Glomerular endothelial cell (primary cell): Measurements from ENCODE around the gene TMEM132E. TPM values are rescaled to one million over a fixed set of nuclear protein-coding genes. Genes with fewer than 3 reads are reported as not detected.

Experiments
- DNase-seq: peaks from one replicate; pipeline ENCODE4 v3.0.0-alpha.2; 2011; ENCODE audit warnings: low read depth, low spot score; ENCODE audit errors: extremely low read depth
- total RNA-seq: library from RNA; depleted of rRNA; stranded (reverse); fragments of >200 nt; gene quantifications from 2 replicates; pipeline ENCODE4 v1.2.3, GENCODE V29; 2015

Gene TMEM132E
- total RNA-seq, 1 donor from 2014 or later = not detected

DNA sequence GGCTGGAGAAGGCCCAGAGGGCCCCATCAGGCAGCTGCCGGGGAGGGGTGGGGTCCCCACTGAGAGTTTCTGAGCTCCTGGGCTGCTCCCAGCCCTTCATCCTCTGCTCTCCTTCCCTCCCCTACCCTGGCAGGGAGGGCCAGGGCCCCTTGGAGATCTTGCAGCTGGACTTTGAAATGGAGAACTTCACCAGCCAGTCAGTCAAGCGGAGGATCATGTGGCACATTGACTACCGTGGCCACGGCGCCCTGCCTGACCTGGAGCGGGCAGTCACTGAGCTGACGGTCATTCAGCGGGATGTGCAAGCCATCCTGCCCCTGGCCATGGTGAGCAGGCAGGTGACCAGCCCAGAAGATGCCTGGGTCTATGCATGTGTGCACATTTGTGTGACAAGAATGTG is 49.5 kb downstream of the TMEM132E start:
- DNase-seq = no peak

DNA sequence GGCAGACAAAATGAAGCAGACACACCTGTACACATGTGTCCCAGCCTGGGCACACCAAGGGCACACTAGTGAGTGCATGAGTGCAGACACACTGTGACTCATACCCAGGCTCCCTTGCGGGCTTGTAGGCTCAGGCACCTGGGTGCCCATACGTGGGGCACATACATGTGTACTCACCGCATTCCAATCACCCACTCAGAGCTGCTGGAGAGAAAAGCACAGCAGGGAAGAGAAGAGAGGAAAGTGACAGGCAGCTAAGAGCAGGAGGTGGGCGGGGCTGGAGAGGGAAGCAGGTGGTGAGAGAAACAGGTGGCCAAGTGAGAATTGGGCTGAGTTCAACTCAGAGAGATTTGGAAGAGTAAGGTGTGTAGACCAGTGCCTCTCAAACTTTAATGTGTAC is 54.0 kb downstream of the TMEM132E start:
- DNase-seq = no peak

DNA sequence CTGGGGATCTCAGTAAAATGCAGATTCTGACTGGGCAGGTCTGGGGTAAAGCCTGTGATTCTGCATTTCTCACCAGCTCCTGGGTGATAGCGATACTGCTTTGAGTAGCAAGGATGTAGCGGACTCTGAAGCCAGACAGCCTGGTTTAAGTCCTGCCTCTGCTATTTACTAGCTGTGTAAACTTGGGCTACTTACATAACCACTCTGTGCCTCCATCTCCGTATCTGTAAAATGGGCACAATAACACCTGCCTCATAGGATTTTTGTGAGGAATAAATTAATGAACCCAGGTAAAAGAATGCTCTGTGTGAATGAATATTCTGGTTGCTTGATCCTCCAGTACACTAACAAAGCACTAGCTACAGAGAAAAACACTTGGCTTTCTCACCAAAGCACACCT is 54.4 kb downstream of the TMEM132E start:
- DNase-seq = no peak

DNA sequence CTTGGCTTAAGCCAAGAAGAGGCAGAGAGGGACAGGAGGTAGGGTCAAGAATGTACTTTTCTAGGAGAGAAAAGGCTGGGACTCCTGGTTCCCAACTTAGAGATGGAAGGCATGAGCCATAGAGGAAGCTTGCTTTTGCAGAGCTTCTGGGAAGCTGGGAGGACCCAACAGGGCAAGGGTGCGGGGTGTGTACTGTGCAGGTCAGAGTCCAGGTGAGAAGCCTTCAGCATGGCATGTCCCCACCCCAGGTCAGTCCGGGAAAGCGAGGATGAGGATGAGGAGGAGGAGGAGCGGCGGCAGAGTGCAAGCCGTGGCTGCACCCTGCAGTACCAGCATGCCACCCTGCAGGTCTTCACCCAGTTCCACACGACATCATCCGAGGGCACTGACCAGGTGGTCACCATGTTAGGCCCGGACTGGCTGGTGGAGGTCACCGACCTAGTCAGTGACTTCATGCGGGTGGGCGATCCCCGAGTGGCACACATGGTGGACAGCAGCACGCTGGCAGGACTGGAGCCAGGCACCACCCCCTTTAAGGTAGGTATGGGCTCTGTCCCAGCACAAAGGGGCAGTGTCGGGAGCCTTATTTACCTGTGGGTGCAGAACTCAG is 55.3 kb downstream of the TMEM132E start:
- no peak for DNase-seq

DNA sequence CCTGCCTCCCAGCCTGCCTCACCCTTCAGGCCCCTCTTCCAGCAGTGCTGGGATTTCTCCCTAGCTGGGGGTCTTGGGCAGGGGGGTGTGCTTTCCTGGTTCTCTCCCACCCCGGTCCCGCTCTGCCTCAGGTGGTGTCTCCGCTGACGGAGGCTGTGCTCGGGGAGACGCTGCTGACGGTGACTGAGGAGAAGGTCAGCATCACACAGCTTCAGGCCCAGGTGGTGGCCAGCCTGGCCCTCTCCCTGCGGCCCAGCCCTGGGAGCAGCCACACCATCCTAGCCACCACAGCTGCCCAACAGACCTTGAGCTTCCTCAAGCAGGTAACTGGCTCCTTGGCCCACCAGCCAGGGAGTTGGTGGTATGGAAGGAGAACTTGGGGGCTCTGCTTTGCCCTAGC is 56.5 kb downstream of the TMEM132E start:
- DNase-seq = no peak

DNA sequence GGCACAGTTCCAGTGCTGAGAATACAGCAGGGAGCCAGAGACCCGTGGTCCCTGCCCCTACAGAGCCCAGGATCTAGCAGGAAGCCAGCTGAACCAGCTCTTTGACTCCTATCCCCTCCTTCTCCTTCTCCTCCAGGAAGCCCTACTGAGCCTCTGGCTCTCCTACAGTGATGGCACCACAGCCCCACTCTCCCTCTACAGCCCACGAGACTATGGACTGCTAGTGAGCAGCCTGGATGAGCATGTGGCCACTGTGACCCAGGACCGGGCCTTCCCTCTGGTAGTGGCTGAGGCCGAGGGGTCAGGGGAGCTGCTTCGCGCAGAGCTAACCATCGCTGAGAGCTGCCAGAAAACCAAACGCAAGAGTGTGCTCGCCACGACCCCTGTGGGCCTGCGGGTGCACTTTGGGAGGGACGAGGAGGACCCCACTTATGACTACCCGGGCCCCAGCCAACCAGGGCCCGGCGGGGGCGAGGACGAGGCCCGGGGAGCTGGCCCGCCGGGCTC is 57.7 kb downstream of the TMEM132E start:
- no peak for DNase-seq

DNA sequence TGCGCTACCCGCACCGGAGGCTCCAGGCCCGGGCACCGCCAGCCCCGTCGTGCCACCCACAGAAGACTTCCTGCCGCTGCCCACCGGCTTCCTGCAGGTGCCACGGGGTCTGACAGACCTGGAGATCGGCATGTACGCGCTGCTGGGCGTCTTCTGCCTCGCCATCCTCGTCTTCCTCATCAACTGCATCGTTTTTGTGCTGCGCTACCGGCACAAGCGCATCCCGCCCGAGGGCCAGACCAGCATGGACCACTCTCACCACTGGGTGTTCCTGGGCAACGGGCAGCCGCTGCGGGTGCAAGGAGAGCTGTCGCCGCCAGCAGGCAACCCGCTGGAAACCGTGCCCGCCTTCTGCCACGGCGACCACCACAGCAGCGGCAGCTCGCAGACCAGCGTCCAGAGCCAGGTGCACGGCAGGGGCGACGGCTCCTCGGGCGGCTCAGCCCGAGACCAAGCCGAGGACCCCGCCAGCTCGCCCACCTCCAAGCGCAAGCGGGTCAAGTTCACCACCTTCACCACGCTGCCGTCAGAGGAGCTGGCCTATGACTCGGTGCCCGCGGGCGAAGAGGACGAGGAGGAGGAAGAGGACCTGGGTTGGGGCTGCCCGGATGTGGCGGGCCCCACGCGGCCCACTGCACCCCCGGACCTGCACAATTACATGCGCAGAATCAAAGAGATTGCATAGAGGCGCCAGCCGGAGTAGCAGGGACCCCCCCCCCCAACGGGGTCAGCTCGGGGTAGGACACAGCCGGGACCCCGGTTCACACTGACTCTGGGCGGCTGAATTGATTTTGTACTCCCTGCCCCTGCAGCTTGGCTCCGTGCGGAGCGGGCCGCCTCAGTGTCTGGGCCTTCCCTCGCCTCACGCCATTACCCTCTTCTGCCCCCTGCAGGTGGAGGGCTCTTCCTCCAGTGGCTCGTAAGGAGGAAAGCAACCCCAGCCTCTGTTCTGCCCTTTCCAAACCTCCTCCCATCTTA is 58.5 kb downstream of the TMEM132E start:
- DNase-seq = peak; percentile 14

DNA sequence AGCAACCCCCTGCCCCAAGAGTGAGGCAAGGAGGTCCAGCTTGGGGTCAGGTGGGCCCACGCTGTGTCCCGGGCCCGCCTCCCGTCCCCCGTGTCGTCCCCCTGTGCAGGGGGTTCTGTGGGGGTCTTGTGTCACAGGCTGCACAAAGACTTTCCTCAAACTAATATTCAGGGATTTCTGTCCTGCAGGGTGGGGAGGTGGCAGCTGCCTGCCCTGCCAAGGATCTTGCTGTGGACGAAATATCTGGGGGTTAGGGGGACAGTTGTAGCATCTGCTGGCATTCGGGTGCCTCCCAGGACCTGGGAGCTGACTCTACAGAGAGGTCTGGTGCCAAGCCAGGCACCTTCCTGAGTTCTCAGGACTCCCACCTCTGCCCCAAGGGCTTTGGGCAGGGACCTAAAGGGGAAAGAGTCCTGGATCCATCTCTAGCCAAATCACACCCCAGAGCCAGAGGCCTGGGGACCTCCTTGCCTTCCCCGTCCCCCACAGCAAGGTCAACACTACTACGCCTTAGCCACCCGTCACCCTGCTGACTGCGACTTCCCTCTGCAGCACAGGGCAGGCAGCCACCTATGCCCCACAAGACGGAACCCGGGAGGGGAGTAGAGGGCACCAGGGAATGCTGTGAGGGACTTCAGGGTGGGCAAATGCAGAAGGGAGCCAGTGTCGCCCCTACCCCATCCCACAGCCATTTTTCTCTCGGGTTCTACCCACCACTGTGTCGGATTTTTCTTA is 59.3 kb downstream of the TMEM132E start:
- no peak for DNase-seq

DNA sequence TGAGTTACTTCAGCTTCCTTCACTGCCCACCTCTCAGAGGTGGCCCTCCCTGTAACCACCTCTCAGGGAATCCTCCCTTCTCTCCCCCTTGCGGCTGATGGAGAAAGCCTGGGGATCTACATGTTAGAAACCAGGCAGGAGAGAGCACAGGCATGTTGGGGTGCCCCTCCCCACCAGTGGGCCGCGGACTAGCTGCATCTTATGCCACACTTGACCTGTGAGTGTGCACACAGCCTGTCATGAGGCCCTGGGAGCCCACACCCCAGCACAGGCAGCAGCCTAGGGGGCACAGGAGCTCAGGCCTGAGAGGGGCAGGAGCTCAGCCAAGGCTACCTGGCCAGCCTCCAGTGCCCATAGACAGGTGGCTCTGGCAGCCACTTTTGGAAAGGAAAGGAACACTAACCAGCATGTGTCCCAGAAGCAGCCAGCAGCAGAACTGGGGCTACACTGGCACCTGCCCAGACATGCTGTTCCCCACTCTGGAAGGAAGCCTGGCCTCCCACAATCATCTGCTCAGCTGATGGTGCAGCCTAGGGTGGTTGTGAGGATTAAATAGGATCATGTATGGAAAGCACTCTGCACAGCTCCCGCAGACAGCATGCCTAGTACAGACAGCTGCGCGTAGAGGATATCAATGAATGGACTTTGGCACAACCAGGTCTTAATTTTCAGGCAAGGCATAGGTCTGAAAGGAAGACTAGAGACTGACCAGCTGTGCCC is 60.5 kb downstream of the TMEM132E start:
- DNase-seq = no peak

DNA sequence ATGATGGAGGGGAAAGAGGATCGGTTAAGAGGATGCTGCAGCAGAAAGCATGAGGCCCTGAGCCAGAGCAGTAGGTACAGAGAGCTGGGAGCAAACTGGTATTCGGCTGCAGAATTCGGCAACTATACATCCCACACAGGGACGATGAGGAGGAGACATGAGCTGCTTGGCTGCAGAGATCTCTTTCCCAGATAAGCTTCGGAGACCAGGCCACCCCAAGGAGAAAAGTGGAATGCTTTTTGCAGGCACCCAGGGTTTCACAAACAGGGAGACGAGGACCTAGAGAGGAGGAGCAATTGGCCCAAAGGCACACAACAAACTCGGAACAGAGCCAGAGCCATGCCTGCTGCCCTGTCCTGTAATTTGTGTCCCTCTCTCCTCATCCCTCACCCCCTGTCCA is 62.0 kb downstream of the TMEM132E start:
- DNase-seq = no peak

DNA sequence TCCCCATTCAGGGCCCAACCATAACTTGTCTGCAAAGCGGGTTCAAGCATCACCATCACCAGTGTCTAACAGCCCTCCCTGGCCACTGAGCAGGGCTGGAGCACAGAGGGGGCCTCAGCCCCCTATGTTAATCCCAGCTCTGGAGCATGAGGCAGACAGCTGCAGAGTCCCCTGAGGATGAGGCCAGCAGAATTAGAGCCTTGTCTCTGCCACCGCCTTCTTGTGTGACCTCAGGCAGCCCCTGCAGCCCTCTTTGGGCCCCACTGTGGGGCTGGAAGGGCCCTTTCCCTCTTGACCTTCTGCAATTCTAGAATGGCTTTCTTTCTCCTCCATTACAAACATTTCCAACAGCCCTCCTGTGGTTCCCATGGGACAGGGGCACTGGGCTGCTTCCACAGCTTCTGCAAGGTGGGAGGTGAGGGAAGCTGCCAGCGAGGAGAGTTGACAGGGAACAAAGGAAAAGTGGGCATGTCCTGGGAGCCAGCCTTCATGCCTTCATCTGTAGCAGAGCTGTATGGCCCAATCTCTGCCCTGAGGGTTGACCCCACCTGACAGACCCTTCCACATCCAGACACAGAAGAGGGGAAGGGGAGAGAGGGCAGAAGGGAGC is 65.7 kb downstream of the TMEM132E start:
- no peak for DNase-seq

DNA sequence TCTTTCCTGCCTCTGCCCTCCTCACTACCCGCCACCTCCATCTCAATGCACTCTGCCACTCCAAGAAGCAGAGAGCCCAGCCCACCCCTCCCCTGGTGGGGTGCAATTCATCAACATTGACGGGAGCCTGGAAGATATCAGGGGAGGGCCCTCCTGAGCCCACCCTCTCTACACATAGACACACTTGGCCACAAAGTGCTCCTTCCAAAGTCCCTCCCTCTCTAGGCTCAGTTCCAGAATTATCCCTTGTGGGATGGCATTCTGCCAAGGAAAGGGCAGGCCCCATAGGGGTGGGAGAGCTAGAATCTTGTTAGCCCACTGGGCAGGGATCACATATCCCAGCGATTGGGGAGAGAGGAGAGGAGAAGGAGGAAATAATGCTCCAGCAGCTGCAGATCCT is 66.2 kb downstream of the TMEM132E start:
- DNase-seq = no peak

DNA sequence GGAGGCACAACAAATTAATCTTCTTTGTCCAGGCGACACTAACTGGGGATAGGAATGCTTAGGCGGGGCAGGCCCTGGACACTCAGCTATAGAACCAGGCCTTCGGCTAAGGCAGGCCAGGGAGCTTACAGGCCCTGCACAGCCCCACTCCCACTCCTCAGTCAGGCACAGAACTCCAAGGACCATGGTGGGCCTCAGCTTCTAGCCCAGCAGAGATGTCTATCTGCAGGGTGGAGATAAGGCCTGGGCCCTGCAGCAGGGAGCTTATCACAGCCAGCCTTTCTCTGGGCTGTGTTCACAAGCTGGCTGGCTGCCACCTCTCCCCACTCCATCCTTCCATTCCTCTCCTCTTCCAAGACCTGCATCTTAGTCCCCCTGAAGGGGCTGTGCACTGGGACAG is 68.1 kb downstream of the TMEM132E start:
- DNase-seq = no peak

DNA sequence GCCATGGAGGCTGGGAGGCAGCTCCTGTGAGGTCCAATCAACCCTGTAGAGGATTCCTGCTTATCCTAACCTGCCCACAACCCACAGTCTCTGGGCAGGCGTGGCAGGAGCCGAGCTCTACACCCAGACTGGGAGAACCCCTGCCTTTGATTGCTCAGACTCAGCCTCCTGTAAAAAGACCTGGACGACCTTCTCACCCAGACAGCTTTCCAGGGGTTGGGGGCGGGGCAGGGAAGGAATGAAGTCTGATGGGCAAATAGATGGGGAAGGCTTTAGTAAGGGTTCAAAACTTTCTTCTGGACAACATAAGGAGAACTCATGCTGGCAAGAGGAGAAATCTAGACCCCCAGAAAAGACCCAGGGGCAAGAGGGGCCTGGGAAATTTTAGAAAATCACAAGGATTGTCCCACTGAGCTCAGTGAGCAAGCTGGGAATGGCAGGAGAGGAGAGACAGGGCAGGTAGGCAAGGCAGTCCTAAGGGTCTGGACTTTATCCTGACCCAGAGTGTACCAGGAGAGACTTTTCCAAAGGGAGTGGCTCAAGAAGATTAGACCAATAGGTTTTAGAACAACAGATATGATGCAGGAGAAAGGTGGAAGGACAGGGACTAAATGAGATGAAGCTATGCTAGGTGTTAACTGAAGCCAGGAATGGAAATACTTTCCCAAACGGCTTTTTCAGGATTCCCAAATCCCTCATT is 70.8 kb downstream of the TMEM132E start:
- DNase-seq = no peak

DNA sequence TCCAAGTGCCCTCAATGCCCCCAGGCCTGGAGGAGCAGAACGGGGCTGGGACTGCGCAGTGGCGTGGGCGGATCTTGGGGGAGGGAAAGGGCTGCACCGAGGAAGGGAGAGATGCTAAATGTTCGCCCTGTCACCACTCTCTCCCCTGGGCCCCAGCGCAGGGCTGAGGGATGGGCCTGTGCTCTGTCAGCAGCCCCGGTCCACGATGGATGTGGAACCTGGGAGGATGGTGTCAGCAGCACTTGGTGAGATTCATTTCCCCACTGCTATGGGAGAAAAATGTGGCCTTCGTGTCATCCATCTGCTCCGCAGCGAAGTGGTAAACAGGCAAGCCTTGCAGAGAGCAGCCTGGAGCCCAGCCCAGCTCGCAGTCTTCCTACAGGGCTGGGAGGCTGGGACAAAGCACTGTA is 72.0 kb downstream of the TMEM132E start:
- DNase-seq = no peak

DNA sequence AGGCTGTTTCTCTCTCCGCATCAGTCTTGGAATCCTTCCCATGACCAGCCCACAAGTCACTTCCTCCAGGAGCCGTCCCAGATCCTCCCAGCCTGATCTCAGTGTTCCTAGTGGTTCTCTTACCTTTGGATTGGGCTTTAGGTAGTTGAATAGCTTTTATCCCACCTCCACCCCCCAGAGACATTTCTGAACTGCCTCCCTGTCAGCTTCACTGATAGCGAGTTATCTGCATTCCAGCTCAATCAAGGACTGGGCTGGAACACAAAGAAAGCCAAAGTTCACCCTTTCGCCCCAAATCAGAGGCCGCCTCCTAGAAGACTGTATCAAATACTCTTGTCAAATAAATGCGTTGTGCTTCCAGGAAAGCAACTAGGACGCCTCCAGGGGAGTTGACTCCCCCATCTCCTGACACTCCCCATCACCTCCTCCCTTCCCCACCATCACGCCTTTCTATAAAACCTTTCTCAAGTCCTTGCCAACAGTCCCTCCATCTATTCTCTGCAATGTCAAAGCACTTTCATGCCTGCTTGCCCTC is 72.7 kb downstream of the TMEM132E start:
- no peak for DNase-seq

DNA sequence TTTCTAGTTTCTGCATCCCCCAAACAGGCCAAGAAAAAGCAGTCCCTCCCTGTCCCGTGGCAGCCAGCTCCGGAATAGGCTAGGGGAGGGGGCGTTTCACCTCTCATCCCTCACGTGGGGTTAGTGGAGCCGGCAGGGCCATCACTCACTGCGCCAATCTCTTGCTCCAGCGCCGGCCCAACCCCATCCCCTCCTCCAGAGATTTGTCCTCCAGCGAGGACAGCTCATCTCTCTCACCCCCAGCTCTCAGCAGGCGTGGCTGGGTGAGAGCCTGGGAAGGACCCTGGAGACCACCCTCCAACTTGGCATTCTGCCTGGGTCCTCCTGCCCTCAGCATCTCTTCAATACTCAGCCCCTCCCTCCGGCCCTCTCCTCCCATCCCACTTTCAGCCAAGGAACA is 74.1 kb downstream of the TMEM132E start:
- no peak for DNase-seq

DNA sequence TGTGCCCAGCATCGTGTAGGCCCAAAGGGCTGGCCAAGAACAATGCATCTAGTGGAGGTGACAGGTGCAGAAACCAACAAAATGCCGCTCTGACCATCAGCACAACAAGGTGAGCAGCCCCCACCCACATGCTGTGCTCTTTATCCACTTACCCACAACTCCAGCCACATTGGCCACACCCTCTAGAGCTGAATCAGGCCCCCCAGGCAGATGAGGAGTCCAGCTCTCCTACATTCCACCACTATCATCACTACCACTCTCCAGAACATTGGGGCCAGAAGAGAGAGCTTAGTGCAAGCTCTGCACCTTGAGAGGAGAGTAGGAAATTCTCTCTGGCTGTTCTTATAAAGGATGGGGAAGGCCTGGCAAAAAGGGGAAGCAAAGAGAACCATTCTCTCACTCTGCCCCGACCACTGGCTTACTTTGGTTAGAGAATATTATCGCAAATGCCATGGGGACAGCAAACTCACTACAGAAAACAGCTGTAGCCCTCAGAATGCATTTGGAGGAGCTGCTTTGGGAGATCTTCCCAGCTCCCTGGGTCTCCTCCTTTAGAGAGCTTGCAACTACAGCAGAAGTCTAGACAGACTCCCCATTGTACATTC is 75.0 kb downstream of the TMEM132E start:
- no peak for DNase-seq

DNA sequence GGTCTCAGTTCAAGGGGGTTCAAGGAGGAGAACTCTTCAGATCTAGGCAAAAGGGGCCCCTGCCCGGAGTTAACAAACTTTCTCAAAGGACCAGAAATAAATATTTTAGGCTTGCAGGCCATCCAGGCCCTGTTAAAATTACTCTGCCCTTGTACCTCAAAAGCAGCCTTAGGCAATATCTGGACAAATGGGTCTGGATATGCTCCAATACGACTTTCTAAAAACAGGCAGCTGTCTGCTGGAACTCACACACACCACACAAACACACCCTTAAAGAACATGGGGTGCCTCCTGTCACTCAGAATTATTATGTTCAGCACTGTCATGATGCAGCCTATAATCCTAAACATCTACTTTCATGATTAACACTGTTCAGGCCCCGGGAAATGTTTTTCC is 75.5 kb downstream of the TMEM132E start:
- DNase-seq = no peak
